ENCODE data around the gene RGP1.

Gene RGP1

GRCh38 chr9:35745569-35745968 is 3.5 kb upstream of the RGP1 start:
- DNase-seq: no peak

GRCh38 chr9:35746583-35746982 is 2.5 kb upstream of the RGP1 start:
- no peak for DNase-seq

- DNase-seq: no peak
Measured at GRCh38 chr9:35748242-35748857, 737 bp upstream of the RGP1 start.

- DNase-seq: no peak
Measured at GRCh38 chr9:35749515-35750255, 598 bp downstream of the RGP1 start.

- no peak for DNase-seq
Measured at GRCh38 chr9:35750256-35750531, 1.1 kb downstream of the RGP1 start.

GRCh38 chr9:35753466-35753865 is 4.4 kb downstream of the RGP1 start:
- no peak for DNase-seq

- DNase-seq: no peak
Measured at GRCh38 chr9:35754264-35754663, 5.2 kb downstream of the RGP1 start, which contains the start of gene MSMP. TSS of gene MSMP (minus strand) at chr9:35754276. CDS start at chr9:35754129, 147 bp downstream.

GRCh38 chr9:35755071-35755470 is 6.0 kb downstream of the RGP1 start:
- no peak for DNase-seq

GRCh38 chr9:35756275-35757225 is 7.5 kb downstream of the RGP1 start:
- DNase-seq: no peak

- no peak for DNase-seq
Measured at GRCh38 chr9:35757226-35757891, 8.3 kb downstream of the RGP1 start.

GRCh38 chr9:35757892-35758275 is 8.8 kb downstream of the RGP1 start:
- DNase-seq: no peak

- no peak for DNase-seq
Measured at GRCh38 chr9:35758475-35759050, 9.5 kb downstream of the RGP1 start.

GRCh38 chr9:35759795-35760194 is 10.7 kb downstream of the RGP1 start:
- DNase-seq: no peak

- no peak for DNase-seq
Measured at GRCh38 chr9:35760651-35761050, 11.6 kb downstream of the RGP1 start.

GRCh38 chr9:35763181-35763580 is 14.1 kb downstream of the RGP1 start:
- no peak for DNase-seq

GRCh38 chr9:35763803-35764202 is 14.7 kb downstream of the RGP1 start:
- DNase-seq: no peak

- DNase-seq: no peak
Measured at GRCh38 chr9:35766997-35767396, 17.9 kb downstream of the RGP1 start.

GRCh38 chr9:35767458-35767857 is 18.4 kb downstream of the RGP1 start:
- no peak for DNase-seq

- no peak for DNase-seq
Measured at GRCh38 chr9:35769763-35770162, 20.7 kb downstream of the RGP1 start.

- DNase-seq: no peak
Measured at GRCh38 chr9:35771075-35771433, 22.0 kb downstream of the RGP1 start.

GRCh38 chr9:35771534-35771933 is 22.4 kb downstream of the RGP1 start:
- DNase-seq: no peak

GRCh38 chr9:35771943-35772342 is 22.9 kb downstream of the RGP1 start:
- DNase-seq: no peak

All from NCI-H1694 (cell line).